Epidermal melanocyte (primary cell): ENCODE data around the gene CCSER1.
"Not testable (repeated sequence)": the region's sequence is repeated elsewhere in the genome, so short reads cannot be mapped to it uniquely, and the experiment has no call there.

Experiments used
- DNase-seq: peaks from one replicate; pipeline ENCODE4 v3.0.0; 2011; ENCODE audit warnings: low spot score; ENCODE audit not compliant: insufficient read length

Gene CCSER1

GRCh38 chr4:91470671-91471070, 1343.5 kb downstream of the CCSER1 start:
- no peak for DNase-seq

GRCh38 chr4:91471280-91471679, 1344.1 kb downstream of the CCSER1 start:
- no peak for DNase-seq

GRCh38 chr4:91472046-91472445, 1344.9 kb downstream of the CCSER1 start:
- DNase-seq, result no peak

- DNase-seq, result no peak
Measured at GRCh38 chr4:91485415-91485814, 1358.2 kb downstream of the CCSER1 start.

GRCh38 chr4:91488946-91489345, 1361.8 kb downstream of the CCSER1 start:
- no peak for DNase-seq

GRCh38 chr4:91497892-91498291, 1370.7 kb downstream of the CCSER1 start:
- no peak for DNase-seq

- no peak for DNase-seq
Measured at GRCh38 chr4:91502365-91502764, 1375.2 kb downstream of the CCSER1 start.

- DNase-seq, result no peak
Measured at GRCh38 chr4:91513326-91513725, 1386.1 kb downstream of the CCSER1 start.

GRCh38 chr4:91519155-91519554, 1392.0 kb downstream of the CCSER1 start:
- no peak for DNase-seq

GRCh38 chr4:91525621-91526020, 1398.4 kb downstream of the CCSER1 start:
- DNase-seq, result no peak

GRCh38 chr4:91527056-91527455, 1399.9 kb downstream of the CCSER1 start:
- no peak for DNase-seq

- DNase-seq, result no peak
Measured at GRCh38 chr4:91567594-91567993, 1440.4 kb downstream of the CCSER1 start.

GRCh38 chr4:91577864-91578263, 1450.7 kb downstream of the CCSER1 start:
- no peak for DNase-seq

GRCh38 chr4:91590260-91590659, 1463.1 kb downstream of the CCSER1 start:
- no peak for DNase-seq

GRCh38 chr4:91592125-91592524, 1464.9 kb downstream of the CCSER1 start:
- no peak for DNase-seq

- no peak for DNase-seq
Measured at GRCh38 chr4:91596718-91597117, 1469.5 kb downstream of the CCSER1 start.

GRCh38 chr4:91598696-91599095, 1471.5 kb downstream of the CCSER1 start:
- no peak for DNase-seq

- DNase-seq, result no peak
Measured at GRCh38 chr4:91600301-91600700, 1473.1 kb downstream of the CCSER1 start.

- DNase-seq, result no peak
Measured at GRCh38 chr4:91601401-91601800, 1474.2 kb downstream of the CCSER1 start.

- DNase-seq, result no peak
Measured at GRCh38 chr4:91611782-91612181, 1484.6 kb downstream of the CCSER1 start.

GRCh38 chr4:91620952-91621351, 1493.8 kb downstream of the CCSER1 start:
- DNase-seq, result no peak

GRCh38 chr4:91621446-91621845, 1494.3 kb downstream of the CCSER1 start:
- DNase-seq, result no peak

GRCh38 chr4:91622925-91623602, 1495.9 kb downstream of the CCSER1 start:
- no peak for DNase-seq

- not testable (repeated sequence) for DNase-seq
Measured at GRCh38 chr4:91623603-91623967, 1496.4 kb downstream of the CCSER1 start.
